CD4-positive, alpha-beta T cell (primary cell): ENCODE data around the gene FANCG. TPM values are rescaled to one million over a fixed set of nuclear protein-coding genes. Genes with fewer than 3 reads are reported as not detected.

Source experiments
- ATAC-seq: fragments of 200-7000 bp; cut with Tn5 transposase; one replicate; pipeline ENCODE4 v1.10.0; 2022; ENCODE audit warnings: mild to moderate bottlenecking; ENCODE audit not compliant: poor library complexity
- CTCF ChIA-PET: fragments of 350-600 bp; sonication (Branson Sonifier 250); formaldehyde crosslinking; loops from one replicate; lab custom pipeline; 2021; ENCODE audit warnings: antibody characterized with exemption, inconsistent platforms; lab: Charles Lee
- POLR2A ChIA-PET: fragments of 350-600 bp; sonication (Branson Sonifier 250); formaldehyde crosslinking; loops from one replicate; lab custom pipeline; 2021; ENCODE audit warnings: antibody characterized with exemption, inconsistent platforms; lab: Charles Lee
- DNase-seq, 14 experiments: peaks; one replicate each; pipeline ENCODE4 v3.0.0-alpha.2; 2013 to 2020; ENCODE audit warnings: mixed read lengths in 2 of 14
- H3K27ac ChIP-seq, 2 donors: one replicate each; pipeline versions ENCODE4 v1.5.1 to v1.7.0; 2013; ENCODE audit warnings: low read length in 2 of 2, low read depth in 1 of 2, mild to moderate bottlenecking in 1 of 2
- H3K27me3 ChIP-seq, 2 experiments: 1 replicate in 1 of 2; 2 replicates in 1 of 2; pipeline versions ENCODE4 v1.6.1 to v1.7.0; 2013; ENCODE audit warnings: low read length in 2 of 2, control low read depth in 1 of 2, mild to moderate bottlenecking in 1 of 2, moderate library complexity in 1 of 2; ENCODE audit not compliant: insufficient read depth in 2 of 2, control insufficient read depth in 1 of 2
- H3K36me3 ChIP-seq: one replicate; pipeline ENCODE4 v1.6.1; 2013; ENCODE audit warnings: low read length, control low read depth; ENCODE audit not compliant: insufficient read depth
- H3K4me1 ChIP-seq: one replicate; pipeline ENCODE4 v1.6.1; 2013; ENCODE audit warnings: low read length, control low read depth; ENCODE audit not compliant: insufficient read depth
- H3K4me3 ChIP-seq: one replicate; pipeline ENCODE4 v1.5.1; 2013; ENCODE audit warnings: mild to moderate bottlenecking, low read length, moderate library complexity
- H3K9me3 ChIP-seq, 2 experiments: 1 replicate in 1 of 2; 2 replicates in 1 of 2; pipeline versions ENCODE4 v1.6.1 to v1.7.0; 2013; ENCODE audit warnings: low read length in 2 of 2, mild to moderate bottlenecking in 2 of 2, control low read depth in 1 of 2, moderate library complexity in 1 of 2; ENCODE audit not compliant: control insufficient read depth in 1 of 2, insufficient read depth in 1 of 2
- H3K27ac Mint-ChIP-seq: one replicate; pipeline ENCODE4 v1.8.0; 2020; ENCODE audit warnings: mixed read lengths
- H3K27me3 Mint-ChIP-seq: one replicate; pipeline ENCODE4 v1.8.0; 2021; ENCODE audit warnings: mixed read lengths
- H3K36me3 Mint-ChIP-seq: one replicate; pipeline ENCODE4 v1.8.0; 2021; ENCODE audit warnings: low read depth, mixed read lengths
- H3K4me1 Mint-ChIP-seq: one replicate; pipeline ENCODE4 v1.8.0; 2021; ENCODE audit warnings: low read depth, mixed read lengths
- H3K4me3 Mint-ChIP-seq: one replicate; pipeline ENCODE4 v1.8.0; 2020; ENCODE audit warnings: mild to moderate bottlenecking, mixed read lengths
- H3K9me3 Mint-ChIP-seq: one replicate; pipeline ENCODE4 v1.8.0; 2020; ENCODE audit warnings: mixed read lengths
- CTCF ChIP-seq: fragments of 200-600 bp; IDR thresholded peaks from one replicate; pipeline ENCODE4 v1.8.0; 2022; ENCODE audit warnings: antibody characterized with exemption, mild to moderate bottlenecking
- intact Hi-C, 2 experiments: fragments of 100-400 bp; cut with DNase I in 1 of 2; cut with micrococcal nuclease in 1 of 2; formaldehyde crosslinking; loops; one replicate each; pipeline versions ENCODE4 v1.15.1 to v1.9.0; 2023 to 2025; cut with DNase I, micrococcal nuclease
- total RNA-seq, 174 experiments: library from RNA in 2 of 174; stranded (reverse) in 2 of 174; gene quantifications; one replicate each; pipeline ENCODE4 v1.2.3 and lab custom pipeline; 2021 to 2026

Gene FANCG
- total RNA-seq, 2 experiments from 2014 or later, result 21.7 to 24.6 TPM

- no peaks in the 10 kb centered on the region for H3K4me1 ChIP-seq
- peaks cover 18% of the 10 kb centered on the region for H3K36me3 Mint-ChIP-seq
- TF ChIP-seq CTCF, result no peak
- no peak overlapping the region for H3K4me3 ChIP-seq
- ATAC-seq (no peak), DNase-seq (no peak)
- no peaks in the 10 kb centered on the region for H3K27me3 Mint-ChIP-seq
- no peaks in the 10 kb centered on the region for H3K27me3 ChIP-seq
- H3K4me3 Mint-ChIP-seq, result no peak overlapping the region
- peaks cover 29% of the 10 kb centered on the region for H3K36me3 ChIP-seq
- intact Hi-C loops, result no loop called here
- no peak overlapping the region for H3K27ac Mint-ChIP-seq
- no peak overlapping the region for H3K27ac ChIP-seq
- no peaks in the 10 kb centered on the region for H3K4me1 Mint-ChIP-seq
- H3K9me3 ChIP-seq, result no peaks in the 10 kb centered on the region
- POLR2A ChIA-PET, result no interaction called here
- no peaks in the 10 kb centered on the region for H3K9me3 Mint-ChIP-seq
- CTCF ChIA-PET, result no interaction called here
Observed at GRCh38 chr9:35042081-35042604, 37.6 kb downstream of the FANCG start.

- H3K4me3 Mint-ChIP-seq, result peak overlapping the region; percentile 76
- CTCF ChIA-PET, result interaction anchor here (1.3 kb wide), 1 partner anchor 15 kb away, joined by 3 read pairs; no protein-coding TSS in a partner anchor
- no peaks in the 10 kb centered on the region for H3K9me3 Mint-ChIP-seq
- H3K36me3 Mint-ChIP-seq, result no peaks in the 10 kb centered on the region
- Histone ChIP-seq H3K4me3 (peak overlapping the region; percentile 42), H3K4me1 (peaks cover 10% of the 10 kb centered on the region), H3K27ac (no peak overlapping the region), H3K9me3 (no peaks in the 10 kb centered on the region), H3K27me3 (no peaks in the 10 kb centered on the region), H3K36me3 (no peaks in the 10 kb centered on the region)
- peak; percentile 84 for ATAC-seq
- H3K27ac Mint-ChIP-seq, result peak overlapping the region; percentile 76
- peak; percentile 11 to 65 (median 40) for DNase-seq
- H3K27me3 Mint-ChIP-seq, result no peaks in the 10 kb centered on the region
- TF ChIP-seq CTCF, result no peak
- POLR2A ChIA-PET, result interaction anchor here (1.0 to 2.0 kb wide), 2 partner anchors 36 to 61 kb away, joined by 3 to 10 read pairs; partner anchors contain the start of genes PIGO and VCP
- intact Hi-C loops, result no loop called here
- H3K4me1 Mint-ChIP-seq, result peaks cover 15% of the 10 kb centered on the region
Observed at GRCh38 chr9:35035851-35036701, 43.7 kb downstream of the FANCG start.

- no peak for TF ChIP-seq CTCF
- H3K27me3 ChIP-seq, result no peaks in the 10 kb centered on the region
- POLR2A ChIA-PET, result interaction anchor here (1.2 kb wide), 1 partner anchor 11 kb away, joined by 3 read pairs; no protein-coding TSS in a partner anchor
- peaks cover 10% of the 10 kb centered on the region for H3K4me1 ChIP-seq
- H3K4me3 ChIP-seq, result no peak overlapping the region
- Mint-ChIP-seq H3K27ac (no peak overlapping the region), H3K9me3 (no peaks in the 10 kb centered on the region), H3K36me3 (no peaks in the 10 kb centered on the region), H3K27me3 (no peaks in the 10 kb centered on the region), H3K4me1 (peaks cover 15% of the 10 kb centered on the region), H3K4me3 (no peak overlapping the region)
- no peaks in the 10 kb centered on the region for H3K36me3 ChIP-seq
- H3K27ac ChIP-seq, result no peak overlapping the region
- intact Hi-C loops, result no loop called here
- ATAC-seq (no peak), DNase-seq (no peak)
- CTCF ChIA-PET, result no interaction called here
- H3K9me3 ChIP-seq, result no peaks in the 10 kb centered on the region
Observed at GRCh38 chr9:35033101-35033500, 46.6 kb downstream of the FANCG start.
